Upper lobe of right lung (tissue), 1 donor: ENCODE results near the gene USP5. TPM values are rescaled to one million over a fixed set of nuclear protein-coding genes. Genes with fewer than 3 reads are reported as not detected.

ENCODE experiments used
- ATAC-seq: fragments of 200-7000 bp; cut with Tn5 transposase; one replicate; pipeline ENCODE4 v1.9.1; 2020; ENCODE audit warnings: mild to moderate bottlenecking, moderate library complexity
- DNase-seq: peaks from one replicate; pipeline ENCODE4 v3.0.0-alpha.2; 2020
- H3K27ac ChIP-seq: fragments of 200-600 bp; one replicate; pipeline ENCODE4 v1.8.0; 2022
- H3K27me3 ChIP-seq: fragments of 200-600 bp; one replicate; pipeline ENCODE4 v1.8.0; 2022; ENCODE audit warnings: mild to moderate bottlenecking
- H3K36me3 ChIP-seq: fragments of 200-600 bp; one replicate; pipeline ENCODE4 v1.8.0; 2022
- H3K4me1 ChIP-seq: fragments of 200-600 bp; one replicate; pipeline ENCODE4 v1.8.0; 2022
- H3K4me3 ChIP-seq: fragments of 200-600 bp; one replicate; pipeline ENCODE4 v1.8.0; 2022; ENCODE audit warnings: mild to moderate bottlenecking
- H3K9me3 ChIP-seq: fragments of 200-600 bp; one replicate; pipeline ENCODE4 v1.8.0; 2022
- intact Hi-C: fragments of 100-400 bp; cut with DNase I; formaldehyde crosslinking; loops from one replicate; pipeline ENCODE4 v1.11.0; 2022
- total RNA-seq: library from RNA; stranded (reverse); fragmentation: NEBNext Ultra II Directional; extraction: Animal tissue kit (Norgen Biotek cat#: 25700); gene quantifications from one replicate; pipeline ENCODE4 v1.2.1, GENCODE V29; 2021
- TF ChIP-seq, protein P1 (sequence below): fragments of 200-600 bp; IDR thresholded peaks from one replicate; pipeline ENCODE4 v1.8.0; 2022; ENCODE audit warnings: antibody characterized with exemption
- donor health status: DM: no; HTN: yes; CAD: no; lungs with severe emphysema.

Gene USP5
- total RNA-seq, 1 donor from 2014 or later, result 63.9 TPM

DNA sequence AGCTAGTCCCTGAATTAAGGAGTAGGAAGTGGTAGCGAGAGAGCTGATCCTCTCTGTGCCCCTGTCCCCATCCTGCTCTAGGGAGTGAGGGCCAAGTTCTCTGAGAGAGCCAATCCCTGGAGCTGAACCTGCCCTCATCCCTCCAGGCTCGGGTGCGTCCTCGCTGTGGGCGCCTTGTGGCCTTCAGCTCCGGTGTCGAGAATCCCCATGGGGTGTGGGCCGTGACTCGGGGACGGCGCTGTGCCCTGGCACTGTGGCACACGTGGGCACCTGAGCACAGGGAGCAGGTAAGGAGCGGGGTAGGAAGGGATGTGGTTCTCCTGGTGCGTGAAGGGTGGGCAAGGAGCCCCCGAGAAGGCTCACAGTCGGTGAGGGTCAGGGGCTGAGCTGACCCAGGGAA lies 13.1 kb upstream of the USP5 start:
- no peak overlapping the region for H3K4me3 ChIP-seq
- no peaks in the 10 kb centered on the region for H3K9me3 ChIP-seq
- intact Hi-C loops, result no loop called here
- no peaks in the 10 kb centered on the region for H3K4me1 ChIP-seq
- TF ChIP-seq, protein P1, sequence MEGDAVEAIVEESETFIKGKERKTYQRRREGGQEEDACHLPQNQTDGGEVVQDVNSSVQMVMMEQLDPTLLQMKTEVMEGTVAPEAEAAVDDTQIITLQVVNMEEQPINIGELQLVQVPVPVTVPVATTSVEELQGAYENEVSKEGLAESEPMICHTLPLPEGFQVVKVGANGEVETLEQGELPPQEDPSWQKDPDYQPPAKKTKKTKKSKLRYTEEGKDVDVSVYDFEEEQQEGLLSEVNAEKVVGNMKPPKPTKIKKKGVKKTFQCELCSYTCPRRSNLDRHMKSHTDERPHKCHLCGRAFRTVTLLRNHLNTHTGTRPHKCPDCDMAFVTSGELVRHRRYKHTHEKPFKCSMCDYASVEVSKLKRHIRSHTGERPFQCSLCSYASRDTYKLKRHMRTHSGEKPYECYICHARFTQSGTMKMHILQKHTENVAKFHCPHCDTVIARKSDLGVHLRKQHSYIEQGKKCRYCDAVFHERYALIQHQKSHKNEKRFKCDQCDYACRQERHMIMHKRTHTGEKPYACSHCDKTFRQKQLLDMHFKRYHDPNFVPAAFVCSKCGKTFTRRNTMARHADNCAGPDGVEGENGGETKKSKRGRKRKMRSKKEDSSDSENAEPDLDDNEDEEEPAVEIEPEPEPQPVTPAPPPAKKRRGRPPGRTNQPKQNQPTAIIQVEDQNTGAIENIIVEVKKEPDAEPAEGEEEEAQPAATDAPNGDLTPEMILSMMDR, result no peak
- no peak for DNase-seq
- no peak for ATAC-seq
- H3K36me3 ChIP-seq, result no peaks in the 10 kb centered on the region
- no peaks in the 10 kb centered on the region for H3K27me3 ChIP-seq
- H3K27ac ChIP-seq, result no peak overlapping the region

DNA sequence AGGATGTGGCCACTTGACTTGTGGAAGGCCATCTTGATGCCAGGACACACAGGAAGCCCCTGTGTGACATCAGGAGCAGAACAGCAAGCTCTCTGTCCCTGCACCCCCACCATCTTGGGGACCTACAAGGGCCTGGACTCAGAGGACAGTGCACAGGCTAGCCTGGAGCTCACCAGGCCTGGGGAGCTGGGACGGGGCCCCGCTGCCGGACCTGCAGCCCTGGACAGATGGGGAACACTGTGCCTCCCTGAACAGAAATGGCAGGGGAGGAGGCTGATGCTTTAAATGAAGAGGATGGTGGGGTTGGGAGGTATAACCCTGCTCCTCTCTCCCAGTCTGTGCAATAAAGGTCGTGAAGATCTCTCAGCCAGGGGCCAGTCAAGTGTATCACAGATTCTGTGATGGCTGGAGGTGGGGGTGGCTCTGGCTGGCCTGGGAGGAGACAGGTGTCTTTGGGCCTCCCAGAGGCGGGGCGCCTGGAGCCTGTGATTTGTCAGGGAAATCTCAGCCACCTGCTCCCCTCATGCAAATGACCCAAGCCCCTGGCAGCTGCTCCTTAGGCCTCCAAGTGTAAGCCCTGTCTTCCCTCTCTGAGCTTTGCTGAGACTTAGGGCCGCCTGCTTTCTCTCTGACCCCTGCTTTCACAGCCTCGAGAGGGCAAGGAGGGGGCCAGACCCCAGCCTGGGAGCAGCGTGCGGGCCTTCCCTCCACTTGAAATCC lies 12.3 kb upstream of the USP5 start:
- Histone ChIP-seq H3K4me1 (no peaks in the 10 kb centered on the region), H3K27me3 (no peaks in the 10 kb centered on the region), H3K36me3 (no peaks in the 10 kb centered on the region), H3K4me3 (no peak overlapping the region), H3K9me3 (no peaks in the 10 kb centered on the region), H3K27ac (no peak overlapping the region)
- intact Hi-C loops, result no loop called here
- no peak for ATAC-seq
- DNase-seq, result no peak
- TF ChIP-seq, protein P1, result no peak

DNA sequence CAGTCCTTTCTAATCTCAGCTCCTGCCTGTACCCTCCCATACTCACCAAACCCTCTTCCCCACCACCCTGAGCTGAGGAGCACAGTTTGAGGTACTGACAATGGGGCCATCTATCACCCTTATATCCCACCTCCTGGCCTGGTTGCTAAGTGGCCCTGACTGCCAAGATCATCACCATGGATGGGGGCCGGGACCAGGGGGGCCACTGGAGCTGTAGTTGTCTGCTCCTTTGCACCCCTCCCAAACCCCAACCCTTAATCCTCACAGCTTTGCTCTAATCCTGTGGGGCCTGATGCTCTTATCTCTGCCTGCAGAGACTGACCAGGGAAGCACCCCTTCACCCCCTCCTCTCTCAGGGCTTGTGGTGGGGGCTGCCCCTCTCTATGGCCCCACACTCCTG lies 11.6 kb upstream of the USP5 start:
- no peak for ATAC-seq
- DNase-seq, result no peak
- intact Hi-C loops, result no loop called here
- Histone ChIP-seq H3K27ac (no peak overlapping the region), H3K4me1 (no peaks in the 10 kb centered on the region), H3K36me3 (no peaks in the 10 kb centered on the region), H3K4me3 (no peak overlapping the region), H3K27me3 (no peaks in the 10 kb centered on the region), H3K9me3 (no peaks in the 10 kb centered on the region)
- TF ChIP-seq, protein P1, result no peak

DNA sequence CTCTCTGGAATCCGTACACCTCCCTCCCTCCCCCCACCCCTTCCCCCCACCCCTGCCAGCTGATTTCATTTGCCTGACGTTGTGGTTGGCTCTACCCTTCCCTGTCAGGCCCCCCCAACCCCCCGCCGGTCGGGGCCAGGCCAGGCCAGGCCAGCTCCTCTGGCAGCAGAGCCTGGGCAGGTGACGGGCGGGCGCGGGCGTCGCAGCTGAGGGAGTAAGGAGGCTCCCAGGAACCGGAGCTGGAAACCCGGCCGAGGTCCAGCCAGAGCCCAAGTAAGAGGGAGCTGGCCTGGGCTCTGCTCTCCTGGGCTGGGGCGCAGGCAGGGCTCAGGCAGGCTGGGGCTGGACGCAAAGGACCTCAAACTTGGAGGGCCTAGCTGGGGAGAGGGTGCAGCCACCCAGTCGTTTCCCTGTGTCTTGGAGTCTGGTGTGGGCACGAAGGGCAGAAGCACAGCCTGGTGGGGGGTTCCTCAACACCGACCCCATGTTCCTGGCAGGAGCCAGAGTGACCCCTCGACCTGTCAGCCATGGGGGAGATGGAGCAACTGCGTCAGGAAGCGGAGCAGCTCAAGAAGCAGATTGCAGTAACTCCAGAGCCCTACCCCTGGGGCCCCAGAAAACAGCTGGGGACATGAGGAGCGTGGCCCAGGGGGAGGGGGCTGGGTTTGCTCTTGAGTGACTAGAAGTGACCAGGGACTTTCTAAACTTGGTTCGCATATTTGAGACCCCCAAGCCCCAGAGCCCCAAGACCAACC lies 11.0 kb upstream of the USP5 start, which contains the start of gene GNB3:
Gene GNB3 (plus strand): TSS at position 165 of the 755 bp plus-strand sequence. CDS start 363 bp downstream, at position 528.
- Histone ChIP-seq H3K27me3 (no peaks in the 10 kb centered on the region), H3K36me3 (no peaks in the 10 kb centered on the region), H3K9me3 (no peaks in the 10 kb centered on the region), H3K4me3 (no peak within 1 kb of the TSS), H3K4me1 (no peaks in the 10 kb centered on the region), H3K27ac (no peak within 1 kb of the TSS)
- TF ChIP-seq, protein P1, result no peak
- DNase-seq (no peak), ATAC-seq (no peak)
- intact Hi-C loops, result no loop called here

DNA sequence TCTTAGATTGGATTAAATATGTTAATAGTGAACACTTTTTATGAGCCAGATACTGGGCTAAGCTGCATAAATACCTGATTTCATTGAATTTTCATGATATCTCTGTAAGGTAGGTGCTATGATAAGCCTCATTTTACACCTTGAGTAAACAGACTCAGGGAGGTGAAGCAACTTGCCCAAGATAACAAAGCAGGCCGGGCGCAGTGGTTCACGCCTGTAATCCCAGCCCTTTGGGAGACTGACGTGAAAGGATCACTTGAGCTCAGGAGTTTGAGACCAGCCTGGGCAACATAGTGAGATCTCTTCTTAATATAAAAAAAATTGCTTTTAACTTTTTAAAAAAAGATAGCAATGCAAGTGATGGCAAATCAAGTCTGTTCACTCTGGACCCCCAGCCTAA lies 9.9 kb upstream of the USP5 start:
- Histone ChIP-seq H3K27me3 (no peaks in the 10 kb centered on the region), H3K9me3 (no peaks in the 10 kb centered on the region), H3K4me1 (no peaks in the 10 kb centered on the region), H3K27ac (no peak overlapping the region), H3K4me3 (no peak overlapping the region), H3K36me3 (no peaks in the 10 kb centered on the region)
- DNase-seq (no peak), ATAC-seq (no peak)
- intact Hi-C loops, result no loop called here
- TF ChIP-seq, protein P1, result no peak
